ENCODE results near the gene B3GALT6. TPM values are rescaled to one million over a fixed set of nuclear protein-coding genes. Genes with fewer than 3 reads are reported as not detected.

B3GALT6 gene
- total RNA-seq, 1 donor from 2014 or later: 16.5 TPM

DNA sequence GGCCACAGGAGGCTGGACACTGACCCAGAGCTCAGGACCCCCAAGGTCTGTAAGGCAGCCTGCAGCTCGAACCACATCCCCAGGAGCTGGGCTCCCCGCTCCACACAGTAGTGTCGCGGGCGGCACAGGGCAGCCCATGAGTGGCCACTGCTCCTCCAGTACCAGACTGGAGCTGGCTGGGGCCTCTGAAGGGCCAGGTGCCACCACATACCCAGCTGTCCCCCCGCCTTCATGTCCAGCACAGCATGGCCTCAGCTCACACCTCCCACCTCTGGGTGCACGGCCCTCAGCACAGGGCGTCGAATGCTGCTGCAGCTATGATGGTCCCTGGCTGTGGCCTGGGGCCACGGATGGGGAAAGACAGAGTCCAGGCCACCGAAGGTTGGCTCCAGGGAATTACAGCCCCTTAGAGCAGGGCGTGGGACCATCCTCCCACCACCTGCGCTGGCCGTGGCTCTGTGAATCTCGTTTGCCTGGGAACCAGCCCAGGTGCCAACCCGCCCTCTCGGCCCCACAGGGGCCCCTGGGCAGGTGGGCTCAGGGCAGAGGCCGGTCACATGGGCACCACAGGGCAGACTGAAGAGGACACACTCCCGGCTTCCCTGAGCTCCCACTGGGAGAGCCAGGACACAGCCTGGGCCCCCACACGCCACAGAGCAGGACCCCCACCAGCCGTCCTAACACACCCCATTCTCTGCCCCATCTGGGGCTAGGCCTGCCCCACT, 16.0 kb upstream of the B3GALT6 start:
- no peak for DNase-seq

DNA sequence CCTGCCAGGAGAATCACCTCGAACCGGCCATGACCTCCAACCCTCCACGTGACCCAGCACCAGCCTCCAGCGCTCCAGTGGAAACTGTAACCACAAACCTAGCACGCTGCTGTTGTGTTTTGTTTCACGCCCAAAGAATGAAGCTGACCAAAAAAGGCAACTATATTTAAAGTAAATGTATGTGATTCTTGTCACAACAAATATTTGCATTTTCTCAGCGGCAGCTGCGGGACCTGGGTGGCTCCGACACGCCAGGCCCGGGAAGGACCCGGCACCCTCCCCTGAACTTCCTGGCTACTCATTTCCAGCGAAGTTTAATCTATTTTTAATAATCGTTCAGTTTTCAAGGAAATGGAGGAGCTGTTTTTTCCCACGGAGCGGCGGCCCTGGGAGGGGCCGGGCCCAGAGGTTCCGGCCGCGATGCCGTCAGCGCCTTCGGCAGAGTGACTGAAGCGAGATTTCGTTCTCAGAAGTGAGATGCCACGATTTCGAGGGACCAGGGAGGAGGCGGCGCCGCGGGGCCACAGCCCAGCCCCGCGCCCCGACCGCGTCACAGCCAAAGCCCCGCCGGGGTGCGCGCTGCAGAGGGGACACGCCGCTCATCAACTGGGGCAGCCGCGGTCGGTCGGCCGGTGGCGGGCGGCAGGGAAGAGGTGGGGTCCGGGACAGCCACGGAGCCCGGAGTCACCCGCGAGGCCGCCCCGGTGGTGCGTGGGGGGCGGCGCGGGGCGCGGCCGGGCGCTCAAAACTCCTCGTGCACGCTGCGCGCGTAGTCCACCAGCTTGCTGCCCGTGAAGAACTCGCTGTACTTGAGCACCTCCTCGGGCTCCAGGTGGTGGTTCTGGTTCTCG, 15.0 kb upstream of the B3GALT6 start:
- DNase-seq: no peak

DNA sequence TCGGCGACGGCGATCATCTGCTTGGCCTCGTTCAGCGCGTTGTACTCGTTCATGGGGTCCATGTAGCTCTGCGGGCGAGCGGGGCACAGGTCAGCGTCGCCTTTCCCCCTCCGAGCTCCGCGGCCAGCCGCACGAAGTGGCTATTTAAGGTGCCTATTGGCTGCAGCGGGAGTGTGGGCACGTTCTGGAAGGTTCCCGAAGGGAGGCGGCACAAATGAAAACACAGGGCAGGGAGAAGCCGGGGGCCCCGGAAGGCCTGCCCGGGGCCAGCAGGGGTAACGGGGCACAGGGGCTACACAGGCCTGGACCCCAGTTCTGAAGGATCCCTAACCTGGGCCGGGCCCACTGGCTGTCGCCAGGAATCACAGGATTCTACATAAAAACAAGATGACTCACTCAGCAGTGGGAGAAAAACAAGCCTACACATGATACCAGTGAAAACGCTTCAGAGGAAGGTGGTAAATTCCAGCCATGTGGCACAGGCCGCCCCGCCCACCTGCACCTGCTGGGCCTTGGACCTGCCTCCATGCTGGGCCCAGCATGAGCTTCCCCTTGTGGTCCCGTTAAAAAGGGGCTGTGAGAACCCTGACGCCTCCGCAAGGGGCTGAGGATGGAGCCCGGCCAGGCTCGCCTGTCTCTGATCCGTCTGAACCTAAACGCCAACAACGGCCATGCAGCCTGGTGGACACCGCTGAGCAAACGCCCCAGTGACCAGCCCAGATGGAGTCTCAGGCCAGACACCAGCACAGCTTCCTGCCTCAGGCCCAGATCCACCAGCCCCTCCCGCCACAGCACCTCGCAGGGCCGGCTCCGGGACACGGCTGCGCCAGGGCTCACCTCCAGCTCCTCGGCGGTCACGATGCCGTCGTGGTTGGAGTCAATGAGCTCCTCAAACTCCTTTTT, 14.2 kb upstream of the B3GALT6 start:
- no peak for DNase-seq

DNA sequence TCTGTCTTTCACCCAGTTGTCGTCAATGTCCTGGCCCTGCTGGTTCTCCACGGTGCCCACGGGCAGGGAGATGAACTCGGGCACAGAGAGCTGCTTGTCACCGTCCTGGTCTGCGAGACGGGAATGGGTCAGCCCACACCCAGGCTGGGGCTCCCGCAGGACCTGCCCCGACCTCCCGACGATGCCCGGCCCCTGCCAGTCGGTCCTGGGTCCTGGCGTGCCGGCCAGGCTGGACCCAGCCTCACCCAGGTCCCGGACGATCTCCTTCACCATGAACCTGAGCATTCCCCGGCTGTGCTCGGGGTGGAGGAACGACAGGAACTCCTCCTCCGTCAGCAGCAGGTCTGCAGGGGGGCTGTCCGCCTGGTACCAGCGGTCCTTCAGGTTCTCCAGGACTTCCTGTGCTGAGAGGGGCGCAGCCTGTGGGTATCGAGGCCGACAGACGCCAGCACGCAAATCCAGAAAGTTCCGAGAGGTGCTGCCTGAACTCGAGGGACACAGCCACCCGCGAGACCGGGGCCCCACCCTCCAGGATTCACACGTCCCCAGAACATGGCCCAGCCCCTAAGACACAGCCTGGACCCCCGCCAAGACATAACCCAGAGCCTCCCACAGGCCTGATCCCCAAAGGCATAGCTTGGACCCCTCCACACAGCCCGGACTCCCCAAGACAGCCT, 13.4 kb upstream of the B3GALT6 start:
- no peak for DNase-seq

DNA sequence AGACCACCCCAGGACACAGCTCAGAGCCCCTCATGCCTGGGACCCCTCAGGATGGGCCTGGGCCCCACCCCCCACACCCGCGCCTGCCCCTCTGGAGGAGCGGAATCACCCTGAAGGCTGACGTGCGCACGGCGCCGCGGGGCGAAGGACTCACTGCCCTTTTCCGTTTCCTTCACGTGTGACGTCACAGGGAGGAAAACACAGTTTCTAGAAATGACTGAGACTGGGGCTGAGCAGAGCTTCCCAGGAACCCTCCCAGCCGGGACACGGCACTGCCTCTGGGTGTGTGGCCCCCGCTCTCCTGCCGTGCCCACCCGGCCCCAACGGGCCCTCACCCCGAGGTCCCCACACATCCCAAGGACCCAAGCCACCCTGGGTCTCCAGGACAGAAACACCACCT, 12.7 kb upstream of the B3GALT6 start:
- DNase-seq: no peak

DNA sequence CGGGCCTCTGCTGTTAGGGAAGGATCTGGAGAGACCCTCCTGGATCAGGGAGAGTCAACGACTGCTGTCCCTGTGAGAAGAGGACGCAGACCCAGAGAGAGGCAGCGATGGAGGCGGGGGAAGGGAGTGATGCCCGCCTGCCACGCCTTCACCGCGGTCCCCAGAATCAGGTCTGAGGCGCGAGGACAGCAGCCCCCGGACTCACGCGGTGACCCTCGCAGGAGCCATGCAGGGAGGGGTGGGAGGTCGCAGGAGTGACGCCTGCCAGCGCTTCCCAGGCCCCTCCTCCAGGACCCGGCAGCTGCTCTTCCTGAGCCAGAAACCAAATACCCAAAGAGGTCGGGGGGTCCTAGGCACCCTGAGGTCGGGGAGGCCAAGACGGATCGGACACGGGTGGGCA, 11.8 kb upstream of the B3GALT6 start:
- no peak for DNase-seq

DNA sequence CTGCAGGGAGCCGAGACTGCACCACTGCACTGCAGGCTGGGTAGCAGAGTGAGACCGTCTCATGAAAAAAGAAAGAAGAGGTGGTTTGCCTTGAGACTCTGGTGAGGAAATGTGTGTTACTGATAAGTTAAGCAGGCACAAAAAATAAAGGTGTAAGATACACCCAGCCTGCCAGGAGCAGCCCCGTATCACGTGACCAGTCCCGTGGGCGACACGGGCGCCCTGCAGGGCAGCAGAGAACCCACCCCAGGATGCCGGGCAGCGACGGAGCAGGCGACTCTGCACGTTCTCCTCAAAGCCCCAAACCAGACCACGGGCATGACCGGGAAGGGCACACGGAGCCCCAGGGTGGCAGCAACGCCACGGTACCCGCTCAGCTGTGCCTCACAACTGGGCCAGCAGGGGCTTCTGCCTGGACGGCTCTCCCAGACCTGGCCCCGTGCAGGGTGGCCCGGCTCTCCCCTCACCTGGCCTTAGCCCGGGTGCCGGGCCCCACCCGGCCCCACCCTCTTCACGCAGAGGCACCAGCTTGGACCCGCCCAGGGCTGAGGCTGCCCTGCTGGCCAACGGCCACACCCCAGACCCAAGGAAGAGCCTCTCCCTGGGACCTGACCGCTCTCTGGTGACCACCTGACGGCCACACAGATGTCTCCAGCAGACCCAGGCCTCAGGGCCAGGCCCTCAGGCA, 10.0 kb upstream of the B3GALT6 start:
- DNase-seq: no peak

DNA sequence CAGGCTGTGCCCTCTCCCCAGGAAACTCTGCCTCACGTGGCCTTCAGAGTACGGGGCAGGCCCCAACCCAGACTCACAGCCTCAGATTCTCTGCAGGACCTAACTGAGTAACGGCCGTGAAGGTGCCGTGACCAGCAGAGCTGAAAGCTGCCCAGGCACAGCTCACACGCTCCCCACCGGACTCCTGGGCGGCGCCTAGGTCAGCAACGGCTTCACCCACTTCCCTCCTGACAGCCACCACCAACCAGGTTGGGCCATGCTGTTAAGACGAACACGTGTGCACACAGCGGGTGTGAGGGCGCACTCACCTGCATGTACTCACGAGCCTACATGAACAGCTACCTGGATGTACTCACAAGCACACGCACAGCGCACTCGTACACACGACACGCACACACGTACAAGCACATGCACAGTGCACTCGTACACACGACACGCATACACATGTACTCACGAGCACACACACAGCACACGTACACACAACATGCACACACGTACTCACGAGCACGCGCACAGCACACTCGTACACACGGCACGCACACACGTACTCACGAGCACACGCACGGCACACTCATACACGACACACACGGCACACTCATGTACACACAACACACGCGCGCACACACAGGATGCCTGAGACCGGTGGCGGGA, 9.3 kb upstream of the B3GALT6 start:
- no peak for DNase-seq

DNA sequence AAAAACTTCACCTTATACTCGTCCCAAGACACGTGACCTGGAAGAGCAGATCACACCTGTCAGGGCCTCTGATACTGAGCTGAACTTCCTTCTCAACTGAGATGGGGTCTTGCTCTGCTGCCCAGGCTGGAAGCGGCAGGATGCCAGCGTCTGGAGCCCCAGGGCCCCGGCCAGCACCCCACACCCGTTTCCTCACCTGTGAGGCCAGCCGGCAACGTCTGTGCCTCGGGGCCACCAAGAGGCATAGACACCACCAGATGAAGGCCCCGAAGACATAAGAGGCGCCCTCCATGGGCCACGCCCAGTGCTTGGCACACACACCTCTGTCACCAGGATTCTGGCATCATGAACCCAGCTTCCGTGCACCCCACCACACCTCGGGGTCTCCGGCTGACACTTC, 8.7 kb upstream of the B3GALT6 start:
- no peak for DNase-seq

DNA sequence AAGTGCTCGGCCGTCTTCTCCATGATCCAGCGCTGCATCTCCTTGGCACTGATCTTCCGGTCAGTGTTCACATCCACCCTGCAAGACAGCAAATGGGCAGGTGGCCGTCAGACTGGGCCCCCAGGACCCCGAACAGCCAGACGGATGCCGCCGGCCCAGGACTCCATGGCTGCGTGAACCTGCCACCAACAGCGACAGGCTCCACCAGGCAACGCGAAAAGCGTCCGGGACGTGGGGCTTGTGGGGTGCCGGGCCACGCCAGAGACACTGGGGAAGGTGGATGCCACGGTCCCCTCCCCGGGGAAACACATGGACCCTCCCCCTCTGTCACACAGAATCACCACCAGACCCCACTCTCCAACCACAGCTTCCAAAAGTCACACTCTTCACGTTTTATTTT, 8.1 kb upstream of the B3GALT6 start:
- DNase-seq: no peak

DNA sequence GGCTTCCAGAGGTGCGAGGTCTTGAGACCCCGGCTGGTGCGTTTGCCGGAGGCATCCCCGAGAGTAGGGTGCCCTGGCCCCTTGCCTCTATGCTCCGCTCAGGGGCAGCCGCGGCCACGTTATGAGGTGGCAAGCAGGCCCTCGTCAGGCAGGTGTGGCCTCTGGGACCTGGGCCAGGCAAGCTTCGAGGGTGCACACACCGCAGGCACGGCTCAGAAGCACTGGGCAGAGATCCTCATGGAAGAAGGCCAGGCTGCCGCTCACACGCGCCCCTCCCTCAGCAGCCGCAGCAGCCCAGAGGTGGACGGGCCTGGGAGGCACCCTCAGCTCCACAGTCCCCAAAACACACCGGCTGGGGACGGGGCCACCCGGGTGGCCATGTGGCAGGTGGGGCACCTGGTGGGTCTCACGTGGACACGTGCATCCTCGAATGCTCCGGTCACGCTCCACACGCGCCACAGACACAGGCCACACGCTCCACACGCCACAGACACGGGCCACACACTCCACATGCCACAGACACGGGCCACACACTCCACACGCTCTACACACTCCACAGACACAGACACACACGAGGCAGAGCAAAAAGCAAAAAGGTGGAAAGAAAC, 6.7 kb upstream of the B3GALT6 start:
- DNase-seq: no peak

DNA sequence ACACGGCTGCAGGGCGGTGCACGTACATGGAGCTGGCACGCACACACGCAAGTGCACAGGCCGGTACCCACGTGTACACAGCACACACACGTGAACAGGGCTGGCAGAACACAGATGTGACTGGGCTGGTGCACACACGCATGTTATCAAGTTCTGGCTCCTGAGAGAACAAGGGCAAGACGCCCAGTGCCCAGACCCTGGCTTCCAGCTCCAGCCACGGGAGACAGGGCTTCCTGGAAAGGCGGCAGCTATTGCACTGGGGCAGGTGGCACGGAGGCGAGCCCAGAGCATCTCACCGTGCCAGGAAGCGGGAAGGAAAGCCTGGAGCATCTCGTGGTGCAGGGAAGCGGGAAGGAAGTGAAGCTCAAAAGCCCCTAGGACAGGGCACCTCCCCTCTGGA, 6.1 kb upstream of the B3GALT6 start:
- DNase-seq: no peak

DNA sequence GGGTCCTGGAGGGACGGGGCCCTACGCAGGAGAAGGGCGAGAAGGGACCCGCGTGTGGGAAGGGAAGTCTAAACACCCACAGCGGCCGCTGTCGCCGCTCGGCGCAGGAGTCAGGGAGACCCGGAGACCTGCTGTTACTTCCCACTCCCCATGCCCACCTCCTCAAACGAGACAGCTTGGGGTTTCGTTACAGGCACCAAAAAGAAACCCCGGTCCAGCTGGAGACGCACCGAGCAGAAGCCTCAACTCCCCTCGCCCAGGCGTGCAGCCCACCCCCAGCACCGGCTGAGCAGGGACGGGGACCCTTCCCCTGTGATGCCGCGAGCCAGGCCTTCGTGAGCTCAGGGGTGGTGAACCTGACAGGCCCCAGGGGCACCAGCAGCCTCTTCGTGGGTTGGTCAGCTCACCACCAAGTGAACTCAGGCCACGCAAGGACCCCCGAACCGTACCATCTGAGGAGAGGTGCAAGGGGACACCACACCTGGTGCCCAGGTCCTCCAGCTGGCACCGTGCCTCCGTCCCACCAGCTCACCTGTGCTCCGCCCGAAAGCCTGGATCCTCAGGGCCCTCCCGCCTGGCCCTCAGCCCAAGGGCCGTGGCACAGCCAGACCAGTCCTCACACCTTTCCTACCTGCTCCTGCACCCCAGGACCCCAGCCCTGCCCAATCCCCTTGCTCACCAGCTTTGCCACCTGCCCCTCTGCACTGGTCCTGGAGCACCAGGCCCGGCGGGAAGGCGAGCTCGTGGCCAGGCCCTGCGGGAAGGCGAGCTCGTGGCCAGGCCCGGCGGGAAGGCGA, 5.3 kb upstream of the B3GALT6 start:
- no peak for DNase-seq

DNA sequence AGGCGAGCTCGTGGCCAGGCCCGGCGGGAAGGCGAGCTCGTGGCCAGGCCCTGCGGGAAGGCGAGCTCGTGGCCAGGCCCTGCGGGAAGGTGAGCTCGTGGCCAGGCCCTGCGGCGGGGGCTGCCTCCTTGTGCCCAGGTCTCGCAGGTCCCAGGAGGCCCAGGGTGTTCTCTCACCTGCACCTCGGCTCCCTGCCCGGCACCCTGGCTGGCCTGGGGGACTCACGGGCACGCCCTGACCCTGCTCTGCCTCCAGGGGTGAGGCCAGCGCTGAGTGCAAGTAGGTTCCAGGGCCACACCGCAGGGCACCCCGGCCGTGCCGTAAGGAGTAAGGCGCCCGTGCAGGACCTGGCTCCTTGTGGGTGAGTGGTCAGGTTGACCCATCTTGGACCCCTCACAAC, 4.7 kb upstream of the B3GALT6 start:
- DNase-seq: no peak

DNA sequence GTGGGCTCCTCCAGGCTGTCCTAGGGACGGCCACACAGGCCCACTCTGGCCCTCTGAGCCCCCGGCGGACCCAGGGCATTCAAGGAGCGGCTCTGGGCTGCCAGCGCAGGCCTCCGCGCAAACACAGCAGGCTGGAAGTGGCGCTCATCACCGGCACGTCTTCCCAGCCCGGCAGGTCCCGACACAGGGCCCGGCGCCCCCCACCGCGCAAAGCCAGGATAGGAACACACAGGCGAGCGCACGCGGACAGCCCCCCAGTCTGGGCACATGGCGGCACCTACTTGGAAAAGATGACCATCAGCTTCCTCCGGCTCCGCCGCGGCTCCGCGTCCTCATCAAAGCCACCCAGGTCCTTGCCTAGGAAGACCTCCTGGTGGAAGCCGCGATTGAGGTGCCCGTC, 3.9 kb upstream of the B3GALT6 start:
- DNase-seq: no peak

DNA sequence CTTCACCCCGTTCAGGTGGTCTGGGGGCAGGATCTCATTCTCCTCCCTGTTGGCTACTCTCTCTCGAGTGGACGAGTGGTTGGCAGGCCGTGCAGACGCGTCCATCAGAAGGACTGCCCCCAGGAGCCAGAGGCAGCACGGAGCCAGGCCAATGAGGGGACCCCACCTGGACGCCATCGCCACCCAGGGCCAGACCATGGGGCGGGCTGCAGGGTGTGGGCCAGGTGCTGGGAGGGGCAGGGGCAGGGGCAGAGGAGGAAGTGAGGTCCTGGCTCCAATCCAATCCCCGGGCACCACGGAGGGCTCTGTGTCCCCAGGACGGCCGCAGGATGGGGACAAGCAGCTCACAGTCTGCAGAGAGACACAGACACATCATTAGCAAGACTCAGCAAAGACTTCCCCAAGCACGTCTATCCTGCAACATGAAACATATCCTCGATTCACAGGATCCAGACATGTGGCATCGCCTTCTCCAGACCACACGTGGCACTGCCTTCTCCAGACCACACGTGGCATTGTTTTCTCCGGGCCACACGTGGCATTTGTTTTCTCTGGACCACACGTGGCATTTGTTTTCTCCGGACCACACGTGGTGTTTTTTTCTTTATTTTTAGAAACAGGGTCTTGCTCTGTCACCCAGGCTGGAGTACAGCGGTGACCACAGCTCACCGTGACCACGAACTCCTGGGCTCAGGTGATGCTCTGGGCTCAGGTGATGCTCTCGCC, 3.3 kb upstream of the B3GALT6 start:
- no peak for DNase-seq

DNA sequence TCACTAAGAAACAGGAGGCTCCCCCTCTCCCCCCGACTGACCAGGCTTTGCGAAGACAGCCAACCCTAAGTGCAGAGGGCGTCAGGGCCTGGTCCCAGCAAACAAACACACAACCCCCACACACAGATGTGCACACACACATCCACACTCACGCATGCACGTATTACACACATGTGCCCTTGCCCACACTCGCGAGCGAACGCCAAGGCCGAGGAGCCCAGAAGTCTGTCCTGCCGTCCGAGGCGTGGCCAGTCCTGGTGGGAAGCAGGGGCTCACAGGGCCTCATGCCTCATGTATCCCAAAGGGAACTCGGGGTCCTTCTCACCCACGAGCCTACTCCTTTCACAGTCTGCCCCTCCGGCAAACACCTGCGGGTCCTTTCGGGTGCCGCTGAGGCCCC, 2.3 kb upstream of the B3GALT6 start:
- DNase-seq: no peak

DNA sequence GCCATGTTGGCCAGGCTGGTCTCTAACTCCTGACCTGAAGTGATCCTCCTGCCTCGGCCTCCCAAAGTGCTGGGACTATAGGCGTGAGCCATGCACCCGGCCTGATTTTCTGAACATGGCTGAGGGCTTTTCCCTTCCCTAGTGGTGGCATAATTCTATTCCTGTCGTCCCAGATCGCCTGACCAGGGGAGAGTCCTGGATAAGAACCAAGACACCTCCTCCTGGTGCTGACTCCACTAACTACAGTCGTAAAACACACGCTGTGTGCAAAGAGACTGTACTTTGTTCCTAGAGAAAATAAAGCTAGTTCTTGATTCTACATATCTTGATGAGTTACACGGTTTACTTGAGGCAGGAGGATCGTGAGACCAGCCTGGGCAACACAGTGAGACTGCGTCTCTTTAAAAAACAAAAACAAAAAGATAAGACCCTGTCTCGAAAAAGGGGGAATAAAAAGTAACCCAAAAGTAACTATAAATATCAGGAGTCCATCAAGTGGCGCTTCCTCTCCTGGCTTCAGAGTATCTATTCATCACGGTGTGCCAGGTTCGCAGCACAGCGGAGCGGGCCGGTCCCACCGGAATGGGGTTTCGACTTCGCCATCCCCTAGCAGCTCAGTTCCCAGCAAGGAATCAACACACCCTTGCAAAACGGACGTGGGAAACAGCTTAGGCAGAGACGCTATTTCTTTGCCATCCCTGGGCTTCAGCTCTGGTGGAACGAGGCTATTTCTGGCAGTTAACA, 1.2 kb upstream of the B3GALT6 start:
- DNase-seq: no peak
